ENCODE measurements around the gene APAF1.

Gene APAF1

DNA sequence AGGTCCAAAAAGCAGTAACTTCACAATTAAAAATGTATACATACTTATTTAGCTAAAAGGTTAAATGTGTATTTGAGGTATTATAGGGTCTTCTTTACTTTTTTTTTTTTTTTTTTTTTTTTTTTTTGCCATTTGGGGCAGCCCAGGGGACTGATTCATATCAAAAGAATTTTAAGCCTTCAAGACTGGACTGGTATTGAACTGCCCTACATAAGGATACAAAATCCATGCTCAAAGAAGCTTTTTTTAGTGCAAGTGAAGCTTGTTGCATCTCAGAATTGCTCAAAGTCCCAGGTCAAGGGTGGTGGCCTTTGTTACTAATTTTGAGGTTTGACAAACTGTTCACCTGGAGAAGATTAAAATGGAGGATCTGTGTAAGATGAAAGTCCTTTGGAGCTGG lies 124.0 kb downstream of the APAF1 start:
- no peak for DNase-seq

DNA sequence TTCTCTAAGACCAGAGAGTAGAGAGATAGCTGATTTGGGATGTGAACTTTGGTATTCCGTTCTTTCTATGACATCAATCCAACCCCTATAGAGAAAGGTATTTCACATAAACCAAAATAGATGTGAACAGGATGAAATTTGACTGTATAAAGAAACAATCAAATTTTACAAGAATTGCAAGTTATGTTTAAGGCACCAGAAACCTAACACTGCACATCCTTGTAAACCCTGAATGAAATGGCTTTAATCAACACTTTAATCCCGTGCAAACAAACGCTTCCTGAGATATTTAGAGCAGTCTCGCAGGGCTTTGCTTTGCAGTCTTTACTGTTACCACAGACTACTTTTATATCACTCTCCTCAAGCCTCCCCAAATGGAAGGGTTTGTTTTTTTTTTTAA lies 125.1 kb downstream of the APAF1 start:
- DNase-seq, result no peak

DNA sequence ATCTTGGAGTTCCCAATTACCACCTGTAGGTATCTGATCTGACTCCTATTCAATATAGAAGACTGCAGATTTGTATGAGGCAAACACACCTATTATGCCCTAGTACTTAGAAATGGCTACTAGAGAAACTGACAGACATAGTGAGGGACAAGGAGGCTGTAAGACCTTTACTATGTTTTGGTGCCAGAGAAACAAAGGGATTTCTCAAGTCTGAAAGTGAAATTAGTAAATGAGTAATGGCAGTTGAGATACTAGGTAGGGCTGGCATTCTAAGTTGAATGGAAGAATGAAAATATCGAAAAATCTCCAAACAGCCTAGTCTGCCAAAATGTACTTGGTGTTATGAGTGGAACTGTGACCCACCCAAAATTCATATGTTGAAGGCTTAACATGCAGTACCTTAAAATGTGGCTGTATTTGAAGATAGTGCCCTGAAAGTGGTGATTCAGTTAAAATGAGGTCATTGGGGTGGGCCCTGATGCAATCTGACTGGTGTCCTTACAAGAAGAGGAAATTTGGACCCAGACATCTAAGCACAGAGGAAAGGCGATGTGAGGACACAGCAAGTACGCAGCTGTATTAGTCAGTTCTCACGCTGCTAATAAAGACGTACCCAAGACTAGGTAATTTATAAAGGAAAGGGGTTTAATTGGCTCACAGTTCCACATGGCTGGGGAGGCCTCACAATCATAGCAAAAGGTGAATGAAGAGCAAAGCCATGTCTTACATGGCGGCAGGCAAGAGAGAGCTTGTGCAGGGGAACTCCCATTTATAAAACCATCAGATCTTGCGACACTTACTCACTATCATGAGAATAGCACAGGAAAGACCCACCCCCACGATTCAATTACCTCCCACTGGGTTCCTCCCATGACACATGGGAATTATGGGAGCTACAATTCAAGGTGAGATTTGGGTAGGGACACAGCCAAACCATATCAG lies 127.0 kb downstream of the APAF1 start:
- no peak for DNase-seq

DNA sequence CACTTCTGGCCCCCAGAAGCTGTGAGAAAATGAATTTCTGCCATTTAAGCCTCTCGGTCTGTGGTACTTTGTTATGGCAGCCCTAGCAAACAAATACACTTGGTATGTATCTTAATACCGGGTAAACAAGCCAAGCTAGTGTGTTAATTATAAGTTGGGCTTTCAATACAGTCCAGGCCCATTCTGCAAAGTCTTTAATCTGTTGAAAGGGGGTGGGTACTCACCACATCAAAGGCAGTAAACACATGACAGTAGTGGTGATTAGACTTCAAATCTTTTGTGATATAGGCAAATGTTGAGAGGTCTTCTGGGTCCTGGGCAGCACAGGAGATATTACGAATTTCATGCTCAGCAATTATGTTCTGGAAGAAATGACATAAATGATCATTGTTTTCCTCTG lies 127.7 kb downstream of the APAF1 start:
- DNase-seq, result no peak

DNA sequence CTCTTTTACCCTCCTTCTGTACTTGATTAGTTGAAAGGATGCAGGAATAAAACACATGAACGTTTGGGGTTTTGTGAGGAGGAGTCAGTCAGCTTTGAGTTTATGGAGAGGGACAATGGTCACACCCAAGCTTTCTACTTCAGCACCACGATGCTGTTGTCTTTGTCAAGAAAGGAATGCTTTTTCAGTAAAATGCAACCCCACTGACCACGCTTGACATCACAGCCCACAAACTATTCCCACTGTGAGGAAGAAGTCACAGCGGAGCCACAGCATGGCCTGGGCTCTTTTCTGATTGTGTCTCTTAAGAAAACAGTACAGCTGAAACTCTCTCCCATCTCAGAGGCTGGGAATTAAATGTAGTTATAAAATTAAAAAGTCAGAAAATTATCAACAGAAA lies 135.2 kb downstream of the APAF1 start:
- no peak for DNase-seq

DNA sequence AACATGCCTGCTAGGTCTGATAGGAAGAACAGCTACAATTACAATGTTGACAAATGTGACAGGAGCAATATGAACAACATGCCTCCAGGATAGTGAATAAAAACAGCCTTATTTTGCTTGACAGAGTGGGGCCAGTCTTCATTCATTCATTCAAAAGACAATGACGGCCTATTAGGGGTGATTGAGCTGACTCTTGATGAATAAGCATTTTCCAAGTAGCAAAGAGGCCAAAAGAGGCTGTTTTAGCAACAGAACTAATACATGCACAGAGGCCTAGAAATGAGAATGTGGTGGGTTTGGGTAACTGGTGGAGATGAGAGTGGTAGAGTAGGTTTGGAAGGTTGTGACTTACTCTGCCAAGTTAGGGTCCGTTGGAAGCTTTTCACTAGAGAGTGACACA lies 138.3 kb downstream of the APAF1 start:
- no peak for DNase-seq

Data from inflammatory macrophage treated with lipopolysaccharide for 1 hour (primary cell).